ENCODE results near the gene UCK2. TPM values are rescaled to one million over a fixed set of nuclear protein-coding genes. Genes with fewer than 3 reads are reported as not detected.

UCK2 gene
- polyA plus RNA-seq, 3 donors: 12.4 to 15.4 (median 12.8) TPM

DNA sequence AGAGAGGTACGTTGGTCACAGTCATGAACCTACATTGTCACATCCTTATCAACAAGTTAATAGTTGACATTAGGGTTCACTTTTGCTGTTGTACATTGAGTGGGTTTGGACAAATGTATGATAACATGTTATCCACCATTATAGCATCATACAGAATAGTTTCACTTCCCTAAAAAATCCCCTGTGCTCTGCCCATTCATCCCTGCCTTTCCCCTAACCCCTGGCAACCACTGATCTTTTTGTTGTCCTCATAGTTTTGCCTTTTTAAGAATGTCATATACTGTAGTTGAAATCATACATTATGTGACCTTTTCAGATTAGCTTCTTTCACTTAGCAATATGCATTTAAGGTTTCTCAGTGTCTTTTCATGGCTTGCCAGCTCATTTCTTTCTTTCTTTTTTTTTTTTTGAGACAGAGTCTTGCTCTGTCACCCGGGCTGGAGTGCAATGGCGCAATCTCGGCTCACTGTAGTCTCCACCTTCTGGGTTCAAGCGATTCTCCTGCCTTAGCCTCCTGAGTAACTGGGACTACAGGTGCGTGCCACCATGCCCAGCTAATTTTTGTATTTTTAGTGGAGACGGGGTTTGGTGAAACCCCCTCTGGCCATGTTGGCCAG lies 50.6 kb downstream of the UCK2 start:
- DNase-seq: peak; percentile 66 to 85 (median 81)
- H3K27ac Mint-ChIP-seq: peak overlapping the region; percentile 80 to 93 (median 87)
- H3K4me3 Mint-ChIP-seq: peak overlapping the region; percentile 1 to 22
- 77% methylated on average over 3 of the region's 7 CpGs for WGBS (ENCODE audit: insufficient coverage)
- H3K27ac ChIP-seq (ENCODE audit: low read depth in 1 of 2, low read length in 2 of 2): peak overlapping the region; percentile 64 to 69
- H3K36me3 ChIP-seq (replicated peaks in 1 of 2; ENCODE audit: control insufficient read depth in 1 of 2, insufficient read depth in 2 of 2, low read length in 2 of 2): no peaks in the 10 kb centered on the region
- peak overlapping the region; percentile 15 for H3K4me2 ChIP-seq (replicated peaks; ENCODE audit: extremely low read depth, low read length, poor library complexity, severe bottlenecking)
- no peaks in the 10 kb centered on the region for H3K27me3 ChIP-seq (ENCODE audit: control insufficient read depth in 2 of 2, insufficient read depth in 2 of 2, low read length in 2 of 2)
- no peak overlapping the region for H3K9ac ChIP-seq (ENCODE audit: insufficient read depth, low read length, poor library complexity, severe bottlenecking)
- intact Hi-C loops (cut with micrococcal nuclease): loop anchor here in 1 of 2 donors (10.0 kb wide), 1 partner anchor 53 kb away; the partner anchor contains the start of gene UCK2
- H3K9me3 Mint-ChIP-seq: peaks cover 0 to 2% (median 0%) of the 10 kb centered on the region in 7 donors
- no peaks in the 10 kb centered on the region for H3K9me3 ChIP-seq (replicated peaks in 1 of 2; ENCODE audit: control insufficient read depth in 1 of 2, insufficient read depth in 1 of 2, low read length in 2 of 2)
- no peaks in the 10 kb centered on the region for H4K20me1 ChIP-seq (ENCODE audit: insufficient read depth, low read length)
- H3K4me1 ChIP-seq (ENCODE audit: control insufficient read depth in 1 of 2, insufficient read depth in 2 of 2, low read length in 2 of 2): peaks cover 23 to 28% of the 10 kb centered on the region in 2 donors
- peaks cover 0 to 3% (median 0%) of the 10 kb centered on the region in 3 donors for H3K27me3 Mint-ChIP-seq (ENCODE audit: low read depth in 3 of 3)
- H3K36me3 Mint-ChIP-seq: peaks cover 4 to 6% of the 10 kb centered on the region in 2 donors
- peaks cover 92% of the 10 kb centered on the region for H3K79me2 ChIP-seq (ENCODE audit: insufficient read depth, low read length)
- H3K4me1 Mint-ChIP-seq: peaks cover 45% of the 10 kb centered on the region
- no peak overlapping the region for H2AFZ ChIP-seq (ENCODE audit: insufficient read depth, low read depth, low read length, poor library complexity, severe bottlenecking)
- H3K4me3 ChIP-seq (replicated peaks in 1 of 3; ENCODE audit: low read depth in 2 of 3, low read length in 3 of 3): no peak overlapping the region
- TF ChIP-seq, protein P1, sequence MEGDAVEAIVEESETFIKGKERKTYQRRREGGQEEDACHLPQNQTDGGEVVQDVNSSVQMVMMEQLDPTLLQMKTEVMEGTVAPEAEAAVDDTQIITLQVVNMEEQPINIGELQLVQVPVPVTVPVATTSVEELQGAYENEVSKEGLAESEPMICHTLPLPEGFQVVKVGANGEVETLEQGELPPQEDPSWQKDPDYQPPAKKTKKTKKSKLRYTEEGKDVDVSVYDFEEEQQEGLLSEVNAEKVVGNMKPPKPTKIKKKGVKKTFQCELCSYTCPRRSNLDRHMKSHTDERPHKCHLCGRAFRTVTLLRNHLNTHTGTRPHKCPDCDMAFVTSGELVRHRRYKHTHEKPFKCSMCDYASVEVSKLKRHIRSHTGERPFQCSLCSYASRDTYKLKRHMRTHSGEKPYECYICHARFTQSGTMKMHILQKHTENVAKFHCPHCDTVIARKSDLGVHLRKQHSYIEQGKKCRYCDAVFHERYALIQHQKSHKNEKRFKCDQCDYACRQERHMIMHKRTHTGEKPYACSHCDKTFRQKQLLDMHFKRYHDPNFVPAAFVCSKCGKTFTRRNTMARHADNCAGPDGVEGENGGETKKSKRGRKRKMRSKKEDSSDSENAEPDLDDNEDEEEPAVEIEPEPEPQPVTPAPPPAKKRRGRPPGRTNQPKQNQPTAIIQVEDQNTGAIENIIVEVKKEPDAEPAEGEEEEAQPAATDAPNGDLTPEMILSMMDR (IDR thresholded peaks at IDR 0.05): no peak

DNA sequence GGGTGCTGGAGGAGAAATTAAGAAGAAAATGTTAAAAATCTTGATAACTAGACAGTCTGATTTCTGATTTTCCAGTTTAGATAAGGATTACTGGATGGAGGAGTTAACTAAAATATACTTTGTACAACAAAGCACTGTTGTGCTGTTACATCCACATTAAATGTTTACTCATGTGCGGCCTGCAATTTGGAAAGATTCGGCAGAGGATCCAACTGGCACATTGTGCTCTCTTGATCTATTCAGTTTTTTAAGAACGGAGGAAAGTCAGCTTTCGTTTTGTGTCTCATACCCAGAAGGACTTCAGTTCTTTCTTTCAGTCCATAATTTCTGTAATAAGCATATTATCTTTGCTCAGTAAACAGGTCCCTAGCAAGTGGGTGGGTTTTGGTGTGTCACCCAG lies 52.5 kb downstream of the UCK2 start:
- intact Hi-C loops (cut with micrococcal nuclease): loop anchor here in 1 of 2 donors (5.0 to 10.0 kb wide), 2 partner anchors 38 to 55 kb away; partner anchors contain the start of gene UCK2
- H3K4me1 ChIP-seq (ENCODE audit: control insufficient read depth in 1 of 2, insufficient read depth in 2 of 2, low read length in 2 of 2): peaks cover 34 to 38% of the 10 kb centered on the region in 2 donors
- TF ChIP-seq, protein P1 (IDR thresholded peaks at IDR 0.05): no peak
- no peaks in the 10 kb centered on the region for H3K27me3 ChIP-seq (ENCODE audit: control insufficient read depth in 2 of 2, insufficient read depth in 2 of 2, low read length in 2 of 2)
- H3K27ac Mint-ChIP-seq: peak overlapping the region in 3 of 7 donors; percentile 7 to 35 (median 21)
- no peak overlapping the region for H3K27ac ChIP-seq (ENCODE audit: low read depth in 1 of 2, low read length in 2 of 2)
- H3K4me2 ChIP-seq (replicated peaks; ENCODE audit: extremely low read depth, low read length, poor library complexity, severe bottlenecking): no peak overlapping the region
- H3K4me3 Mint-ChIP-seq: no peak overlapping the region
- H4K20me1 ChIP-seq (ENCODE audit: insufficient read depth, low read length): no peaks in the 10 kb centered on the region
- peak overlapping the region; percentile 15 for H2AFZ ChIP-seq (ENCODE audit: insufficient read depth, low read depth, low read length, poor library complexity, severe bottlenecking)
- H3K9me3 Mint-ChIP-seq: peaks cover 0 to 1% (median 0%) of the 10 kb centered on the region in 7 donors
- no peak overlapping the region for H3K4me3 ChIP-seq (replicated peaks in 1 of 3; ENCODE audit: low read depth in 2 of 3, low read length in 3 of 3)
- 100% methylated on average over 2 of the region's 4 CpGs for WGBS (ENCODE audit: insufficient coverage)
- H3K9me3 ChIP-seq (replicated peaks in 1 of 2; ENCODE audit: control insufficient read depth in 1 of 2, insufficient read depth in 1 of 2, low read length in 2 of 2): no peaks in the 10 kb centered on the region
- DNase-seq: no peak
- H3K9ac ChIP-seq (ENCODE audit: insufficient read depth, low read length, poor library complexity, severe bottlenecking): no peak overlapping the region
- peaks cover 0 to 3% (median 0%) of the 10 kb centered on the region in 3 donors for H3K27me3 Mint-ChIP-seq (ENCODE audit: low read depth in 3 of 3)
- H3K79me2 ChIP-seq (ENCODE audit: insufficient read depth, low read length): peaks cover 89% of the 10 kb centered on the region
- H3K36me3 ChIP-seq (replicated peaks in 1 of 2; ENCODE audit: control insufficient read depth in 1 of 2, insufficient read depth in 2 of 2, low read length in 2 of 2): no peaks in the 10 kb centered on the region
- peaks cover 55% of the 10 kb centered on the region for H3K4me1 Mint-ChIP-seq
- H3K36me3 Mint-ChIP-seq: peaks cover 4 to 7% of the 10 kb centered on the region in 2 donors

Data from CD14-positive monocyte (primary cell).